HG03045 (cell line): Measurements from ENCODE around the gene MATN1.

Source experiments
- ATAC-seq: cut with Tn5 transposase; IDR thresholded peaks from one replicate; pipeline ENCODE4 v1.9.1; 2021; ENCODE audit warnings: mild to moderate bottlenecking, moderate library complexity; ENCODE audit not compliant: unreplicated experiment

Gene MATN1

DNA sequence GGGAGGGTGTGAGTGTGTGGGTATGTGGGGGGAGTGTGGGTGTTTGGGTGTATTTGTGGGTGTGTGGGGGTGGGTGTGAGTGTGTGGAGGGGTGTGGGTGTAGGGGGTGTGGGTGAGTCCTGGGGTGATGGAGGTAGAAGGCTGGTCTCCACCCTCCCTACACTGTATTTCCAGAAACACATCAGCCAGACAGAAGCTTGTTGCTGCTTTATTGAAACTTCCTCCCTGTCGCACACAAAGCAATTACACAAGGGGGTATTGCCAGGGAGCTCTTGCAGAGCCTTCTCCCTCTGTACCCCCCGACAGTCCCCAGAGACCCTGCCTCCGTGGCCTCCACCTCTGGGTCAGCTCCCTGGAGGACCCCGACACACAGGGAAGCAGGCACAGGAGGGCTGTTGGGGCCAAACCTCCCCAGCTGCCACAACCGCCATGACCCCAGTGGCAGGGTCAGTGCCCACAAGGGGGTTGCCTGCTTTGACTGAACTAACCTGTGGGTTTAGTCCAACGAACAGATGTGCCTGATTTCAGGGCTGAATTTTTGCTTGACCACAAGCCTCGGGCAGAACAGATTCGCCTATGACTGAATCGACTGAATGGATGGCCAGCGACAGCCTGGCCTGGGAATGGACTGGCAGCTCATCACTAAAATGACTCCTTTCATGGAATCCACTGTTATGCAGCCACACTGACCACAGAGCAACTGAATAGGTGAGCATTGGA, 9.1 kb upstream of the MATN1 start:
- ATAC-seq: no peak

DNA sequence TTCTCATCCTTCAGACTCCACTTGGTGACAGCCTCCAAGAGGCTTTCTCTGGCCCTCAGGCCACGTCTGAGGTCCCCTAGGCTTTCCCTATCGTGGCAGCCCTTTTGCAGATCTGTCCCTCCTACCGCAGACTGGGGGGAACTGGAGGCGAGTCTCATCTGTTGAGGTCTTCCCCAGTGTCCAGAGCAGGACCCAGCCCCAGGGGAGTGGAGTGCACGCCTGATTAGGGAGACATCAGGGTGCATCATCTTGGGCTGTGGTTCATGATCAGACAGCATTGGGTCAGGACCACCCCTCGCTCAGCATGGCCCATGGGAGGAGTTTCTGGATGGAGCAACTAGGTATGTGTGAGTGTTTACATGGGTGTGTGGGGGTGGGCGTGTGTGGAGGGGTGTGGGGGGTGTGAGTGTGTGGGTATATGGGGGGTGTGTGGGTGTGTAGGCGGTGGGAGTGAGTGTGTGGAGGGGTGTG, 8.5 kb upstream of the MATN1 start:
- no peak for ATAC-seq

DNA sequence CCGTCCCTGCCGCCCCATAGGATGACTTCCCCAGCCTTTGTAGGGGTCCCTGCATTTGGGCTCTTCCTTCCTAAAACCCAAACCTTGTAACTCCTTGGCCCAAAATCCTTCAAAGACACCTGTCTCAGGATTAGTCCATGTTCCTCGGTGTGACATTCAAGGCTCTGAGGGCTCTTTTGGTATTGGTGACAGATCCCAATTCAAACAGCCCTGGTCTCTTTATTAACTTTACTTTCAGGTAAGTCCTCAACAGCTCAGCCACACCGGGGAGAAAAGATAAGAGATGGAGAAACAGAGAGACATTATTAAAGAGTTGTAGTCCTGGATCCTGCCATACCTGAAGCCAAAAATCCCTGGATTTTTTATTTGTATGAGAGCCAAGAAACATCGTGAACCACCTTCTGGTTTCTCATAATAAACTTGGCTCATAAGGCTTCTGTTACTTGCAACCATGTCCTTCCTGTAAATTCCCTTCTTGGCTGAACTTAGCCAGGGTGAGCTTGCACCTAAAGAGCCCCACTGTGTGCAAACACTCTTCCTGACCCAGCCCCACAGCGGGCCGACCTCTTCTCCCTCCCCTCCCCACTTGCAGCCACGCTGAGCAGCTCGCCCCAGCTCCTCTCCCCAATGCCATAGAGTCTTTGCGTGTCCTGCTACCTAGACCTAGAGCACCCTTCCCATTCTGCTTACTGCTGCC, 7.9 kb upstream of the MATN1 start:
- no peak for ATAC-seq

DNA sequence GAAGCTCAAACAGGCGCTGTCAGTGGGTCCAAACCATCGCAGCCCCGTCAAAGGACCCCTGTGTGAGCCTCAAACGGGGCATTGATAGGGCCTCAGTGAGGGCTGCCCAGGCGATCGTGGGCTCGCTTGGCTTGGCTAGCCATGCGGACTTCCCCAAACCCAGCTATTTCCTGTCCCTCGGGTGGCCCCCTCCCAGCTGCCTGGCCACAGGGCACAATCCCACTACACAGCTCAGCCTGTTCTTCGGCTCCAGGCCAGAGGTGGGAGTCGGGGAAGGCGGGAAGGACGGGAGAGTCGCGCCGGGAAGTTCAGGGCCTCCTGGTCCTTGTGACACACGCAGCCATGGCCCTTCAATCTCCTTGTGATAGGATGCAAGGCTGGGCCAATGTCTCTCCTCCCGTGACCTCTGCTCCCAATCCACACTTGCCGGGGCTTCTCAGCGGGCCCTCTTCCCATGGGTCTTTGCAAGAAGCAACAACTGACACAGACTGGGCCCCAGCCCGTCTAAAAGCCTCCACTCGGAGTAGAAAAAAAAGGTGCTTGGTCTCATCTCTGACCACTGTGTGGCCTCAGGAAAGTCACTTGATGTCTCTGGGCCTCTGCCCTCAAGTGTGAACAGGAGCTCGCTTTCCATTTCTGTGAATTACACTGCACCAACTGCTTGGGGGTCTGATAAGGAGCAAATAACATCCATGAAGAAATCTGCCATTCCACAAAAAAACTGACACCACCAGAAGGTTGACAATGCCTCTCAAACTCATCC, 7.1 kb upstream of the MATN1 start:
- ATAC-seq: no peak

DNA sequence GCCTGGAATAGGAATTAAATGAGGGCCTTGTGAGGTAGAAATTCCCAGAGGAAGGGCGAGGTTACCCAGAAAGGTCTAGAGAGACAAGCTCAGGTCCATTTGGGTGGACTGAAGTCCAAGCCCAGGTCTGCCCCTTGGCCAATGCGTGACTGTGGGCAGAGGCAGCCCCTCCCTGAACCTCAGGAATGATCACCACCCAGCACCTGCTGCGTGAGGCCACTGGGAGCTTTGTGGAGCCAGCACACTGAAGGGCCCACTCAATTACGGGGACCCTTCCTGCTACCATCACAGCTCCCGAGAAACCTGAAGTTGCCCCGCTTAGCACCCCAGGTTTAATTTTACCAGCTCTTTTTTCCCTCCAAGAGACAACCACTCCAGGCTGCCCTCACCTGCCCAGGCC, 6.5 kb upstream of the MATN1 start:
- no peak for ATAC-seq

DNA sequence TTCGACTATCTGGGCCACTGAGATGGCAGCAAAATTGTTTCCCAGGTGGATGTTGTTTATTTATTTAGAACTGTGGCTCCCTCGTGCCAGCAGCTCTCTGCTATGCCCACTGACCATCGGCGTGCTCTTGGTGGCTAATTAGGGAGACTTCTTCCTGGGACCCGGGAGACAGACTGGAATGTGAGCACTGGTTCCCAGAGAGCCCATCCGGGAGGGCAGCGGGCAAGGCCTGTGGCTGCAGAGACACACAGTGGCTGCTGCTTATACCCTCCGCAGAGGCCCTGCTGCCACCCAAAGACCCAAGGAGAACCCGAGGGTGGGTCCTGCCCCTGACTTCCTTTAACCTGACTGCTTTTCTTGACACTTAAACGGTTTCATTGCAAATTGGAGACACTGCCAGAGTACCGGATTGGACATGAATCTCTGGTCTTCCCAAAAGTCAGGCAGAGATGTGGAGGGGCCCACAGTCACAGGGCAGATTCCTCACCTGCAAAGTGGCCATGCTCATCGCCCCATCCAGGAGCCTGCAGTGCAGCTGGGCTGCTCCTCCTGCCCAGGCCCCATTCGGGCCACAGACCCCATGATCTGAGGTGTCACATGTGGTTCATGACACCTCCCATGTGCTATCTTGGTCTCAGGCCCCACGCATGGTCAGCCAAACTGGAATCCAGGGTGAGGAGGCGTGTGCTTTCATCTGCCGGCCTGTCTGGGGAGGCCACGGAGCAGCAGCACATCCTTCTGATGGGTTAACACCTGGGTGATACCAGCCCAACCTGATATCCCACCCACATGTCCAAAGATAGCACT, 5.7 kb upstream of the MATN1 start:
- no peak for ATAC-seq

DNA sequence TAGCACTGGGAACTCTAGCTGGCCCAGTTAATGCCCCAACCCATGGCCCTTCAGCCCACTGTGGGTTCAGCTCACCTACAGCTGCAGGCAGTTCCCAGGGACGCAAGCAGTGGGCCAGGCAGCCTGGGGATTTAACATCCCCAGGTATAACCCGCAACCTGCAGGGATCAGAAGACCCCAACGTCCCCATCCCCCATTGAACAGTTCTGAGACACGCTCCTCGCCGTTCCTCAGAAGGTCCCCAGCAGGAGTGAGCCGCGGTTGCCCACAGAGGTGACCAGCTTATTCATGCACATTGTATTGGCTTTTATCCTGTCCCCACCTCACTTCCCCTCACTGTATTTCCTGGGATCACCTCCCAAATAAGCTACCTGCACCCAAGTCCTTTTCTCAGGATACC, 5.0 kb upstream of the MATN1 start:
- no peak for ATAC-seq

DNA sequence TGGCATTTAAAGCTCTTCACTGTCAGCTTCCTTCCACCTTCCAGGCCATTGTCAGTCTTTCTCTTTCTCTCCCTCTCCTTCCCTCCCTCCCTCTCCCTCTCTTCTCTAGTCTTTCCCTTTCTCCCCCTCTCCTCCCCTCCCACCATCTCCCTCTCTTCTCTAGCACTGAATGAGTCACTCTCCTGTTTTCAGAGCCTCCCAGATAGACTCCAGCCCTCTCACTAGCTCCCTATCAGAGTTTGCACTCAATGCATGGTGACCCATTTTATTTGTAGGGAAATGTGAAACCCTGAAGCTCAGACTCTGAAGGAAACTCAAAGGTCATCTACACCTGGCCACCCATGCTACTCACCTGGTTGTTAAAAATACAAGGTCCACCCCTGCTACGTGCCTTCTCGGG, 4.4 kb upstream of the MATN1 start:
- ATAC-seq: no peak

DNA sequence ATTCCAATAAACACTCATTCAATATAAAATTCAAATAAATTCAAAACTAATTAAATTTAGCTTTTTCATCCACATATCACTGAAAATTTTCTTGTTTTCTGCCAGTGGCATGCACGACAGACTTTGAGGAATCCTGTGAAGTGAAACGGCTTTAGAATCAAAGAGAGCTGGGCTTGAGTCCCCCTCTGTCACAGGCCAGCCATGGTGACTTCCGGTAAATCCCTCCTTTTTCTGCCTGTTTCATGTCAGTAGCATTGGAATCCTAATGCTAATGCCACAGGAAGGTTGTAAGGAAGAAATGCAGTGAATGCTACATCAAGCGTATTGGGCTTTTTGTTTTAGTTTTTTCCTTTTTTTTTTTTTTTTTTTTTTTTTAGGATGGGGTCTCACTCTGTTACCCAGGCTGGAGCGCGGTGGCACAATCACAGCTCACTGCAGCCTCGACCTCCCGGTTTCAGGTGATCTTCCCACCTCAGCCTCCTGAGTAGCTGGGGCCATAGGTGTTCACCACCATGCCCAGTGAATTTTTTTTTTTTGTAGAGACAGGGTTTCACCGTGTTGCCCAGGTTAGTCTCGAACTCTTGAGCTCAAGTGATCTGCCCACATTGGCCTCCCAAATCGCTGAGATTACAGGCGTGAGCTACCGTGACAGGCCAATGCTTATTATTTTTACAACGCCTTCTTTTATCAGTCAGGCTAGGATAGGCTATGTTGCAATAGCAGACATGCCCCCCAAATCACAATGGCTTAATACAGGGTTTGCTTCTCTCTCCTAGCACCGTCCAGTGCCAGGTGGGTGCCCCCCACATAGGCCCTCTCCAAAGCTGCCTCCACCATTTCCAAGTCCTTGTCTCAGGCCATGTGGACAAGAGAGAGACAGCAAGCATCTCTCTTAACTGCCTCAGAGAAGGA, 3.6 kb upstream of the MATN1 start:
- no peak for ATAC-seq

DNA sequence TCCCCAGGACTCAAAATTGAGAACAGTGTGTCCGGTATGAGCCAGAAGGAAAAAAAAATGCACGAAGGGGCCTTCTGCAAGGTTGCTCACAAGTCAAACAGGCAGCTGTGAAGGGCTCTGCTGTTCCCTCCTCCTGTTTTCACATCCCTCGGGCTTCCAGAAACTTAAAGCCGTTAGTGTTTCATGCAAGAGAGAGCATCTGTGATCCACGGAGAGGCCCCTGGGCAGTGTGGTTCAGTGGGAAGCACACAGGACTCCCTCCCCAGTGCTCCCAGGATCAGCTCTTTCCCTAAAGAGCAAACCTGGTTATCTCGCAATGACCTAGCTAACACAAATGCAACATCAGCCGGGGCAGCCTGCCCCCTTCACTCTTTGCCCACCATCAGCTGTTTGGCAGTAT, 2.9 kb upstream of the MATN1 start:
- ATAC-seq: no peak

DNA sequence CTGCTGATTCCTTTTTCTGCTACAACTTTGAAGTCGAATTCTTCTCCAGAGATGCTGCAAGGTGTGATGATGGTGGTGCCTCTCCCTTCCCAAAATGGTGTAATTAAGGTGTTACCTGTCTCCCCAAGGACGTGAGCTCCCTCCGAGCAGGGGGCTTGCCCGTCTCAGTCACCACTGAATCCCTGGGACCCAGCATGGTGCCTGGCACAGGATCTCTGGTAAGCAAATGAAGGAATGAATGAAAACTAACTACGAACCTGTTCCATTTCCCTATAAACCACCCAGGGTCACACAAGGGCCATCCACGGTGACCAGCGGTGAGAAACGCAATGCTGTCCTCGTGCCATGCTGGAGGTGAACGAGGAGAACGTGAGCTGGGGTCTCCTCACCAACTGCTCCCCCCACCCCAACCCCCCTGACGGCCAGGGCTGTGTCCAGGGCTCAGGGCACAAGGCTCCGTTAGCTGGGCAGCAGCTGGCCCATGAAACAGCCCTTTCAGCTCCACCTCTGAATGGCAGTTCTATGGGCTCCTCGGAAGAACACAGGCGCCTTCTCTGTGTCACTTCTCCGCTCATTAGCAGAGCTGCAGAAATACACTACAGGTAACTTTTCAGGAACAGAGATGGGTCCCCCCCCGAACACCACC, 2.2 kb upstream of the MATN1 start:
- no peak for ATAC-seq

DNA sequence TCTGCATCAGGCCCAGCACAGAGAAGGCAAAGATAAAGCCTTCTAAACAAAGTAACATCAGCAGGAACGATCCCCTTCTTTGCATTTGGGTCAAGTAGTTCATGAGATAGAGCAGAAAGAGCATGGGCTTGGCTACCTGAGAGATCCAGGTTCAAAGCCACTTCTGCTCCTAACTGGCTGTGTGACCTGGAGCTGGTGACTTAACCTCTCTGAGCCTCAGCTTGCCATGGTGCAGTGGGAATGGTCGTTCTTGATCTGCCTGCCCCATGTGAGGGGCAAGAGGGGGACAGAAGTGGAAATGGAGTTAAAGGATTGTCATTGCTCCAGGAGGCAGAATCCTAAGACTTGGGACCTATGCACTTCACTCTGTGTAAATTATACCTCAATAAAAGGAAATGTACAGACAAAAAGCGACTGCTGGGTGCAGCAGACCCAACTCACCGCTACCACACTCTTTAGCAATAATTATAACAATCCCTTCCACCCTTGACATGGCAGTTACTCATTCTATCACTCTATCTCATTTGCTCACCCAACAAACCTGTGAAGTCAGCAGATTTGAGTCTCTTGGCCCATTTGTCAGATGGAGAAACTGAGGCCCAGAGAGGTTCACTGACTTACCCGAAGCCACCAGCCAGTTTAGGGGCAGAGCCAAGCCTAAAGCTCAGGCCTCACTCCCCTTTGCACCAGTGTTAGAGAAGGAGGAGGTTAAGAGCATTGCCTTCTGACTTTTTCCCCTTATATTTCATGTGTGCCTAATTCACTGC, 1.5 kb upstream of the MATN1 start:
- no peak for ATAC-seq

DNA sequence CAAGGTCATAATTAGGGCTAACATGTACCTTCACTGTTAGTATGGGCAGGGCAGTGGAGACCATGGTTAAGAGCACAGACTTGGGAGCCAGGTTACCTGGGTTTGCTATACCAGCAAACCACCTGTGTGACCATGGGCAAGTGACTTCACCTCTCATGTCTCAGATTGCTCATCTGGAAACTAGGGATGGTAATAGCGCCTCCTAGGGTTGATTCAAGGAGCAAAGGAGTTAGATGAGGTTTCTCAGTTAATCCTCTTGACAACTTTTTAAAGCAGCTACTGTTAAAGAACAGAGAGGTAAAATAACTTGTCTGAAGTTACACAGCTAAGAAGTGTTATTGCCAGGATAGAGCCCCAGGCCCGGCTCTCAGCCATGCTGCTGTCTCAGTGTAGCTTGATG, 790 bp upstream of the MATN1 start:
- ATAC-seq: no peak

DNA sequence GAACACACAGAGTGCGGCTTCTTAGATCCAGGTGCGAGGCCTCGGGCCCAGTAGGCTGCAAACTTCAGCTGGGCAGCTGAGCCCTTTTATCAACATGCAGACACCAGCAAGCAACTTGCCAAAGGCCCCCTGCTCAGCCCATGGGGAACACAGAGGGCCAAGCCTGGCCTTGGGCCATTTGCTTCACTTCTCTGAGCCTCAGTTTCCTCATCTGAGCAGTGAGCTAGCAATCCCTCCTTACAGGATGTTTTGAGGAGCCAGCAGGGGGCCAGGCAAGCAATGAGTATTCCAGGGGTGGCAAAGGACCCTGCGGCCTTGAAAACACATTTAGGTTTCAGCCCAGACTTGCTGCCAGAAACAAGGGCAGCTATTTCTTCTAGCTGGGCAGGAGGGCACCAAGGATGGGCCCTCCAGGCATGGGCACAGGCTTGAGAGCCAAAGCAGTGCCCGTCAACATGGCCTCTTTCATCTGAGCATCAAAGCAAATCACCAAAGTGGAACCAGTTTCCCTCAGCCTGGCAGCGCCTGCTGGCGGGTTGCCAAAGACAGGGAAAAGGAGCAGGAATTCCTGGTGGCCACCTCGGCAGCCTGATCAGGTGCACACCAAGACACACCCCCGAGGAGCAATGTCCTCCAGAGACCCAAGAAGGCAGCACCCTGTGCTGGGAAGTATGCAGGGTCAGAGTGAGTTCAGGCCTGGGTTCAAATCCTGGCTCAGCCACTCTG, 1.4 kb downstream of the MATN1 start:
- no peak for ATAC-seq

DNA sequence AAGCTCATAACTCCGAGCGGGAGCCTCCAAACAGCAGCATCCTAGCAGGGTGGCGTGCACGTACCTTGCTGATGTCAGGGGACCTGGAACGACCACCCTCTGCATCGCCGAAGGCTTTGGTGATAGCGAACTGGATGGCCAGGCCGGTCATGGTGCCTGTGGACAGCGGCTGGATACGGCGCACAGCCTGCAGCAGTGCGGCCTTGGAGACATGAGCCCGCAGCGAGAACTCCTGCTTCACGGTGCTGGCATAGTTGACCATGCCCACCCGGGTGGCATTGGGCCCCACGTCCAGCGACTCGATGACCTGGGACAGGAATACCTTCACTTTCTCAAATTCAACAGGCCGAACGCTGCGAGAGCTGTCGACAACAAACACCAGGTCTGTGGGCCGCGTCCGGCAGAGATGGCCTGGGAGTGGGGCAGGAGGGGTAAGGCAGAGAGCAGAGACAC, 2.0 kb downstream of the MATN1 start:
- no peak for ATAC-seq

DNA sequence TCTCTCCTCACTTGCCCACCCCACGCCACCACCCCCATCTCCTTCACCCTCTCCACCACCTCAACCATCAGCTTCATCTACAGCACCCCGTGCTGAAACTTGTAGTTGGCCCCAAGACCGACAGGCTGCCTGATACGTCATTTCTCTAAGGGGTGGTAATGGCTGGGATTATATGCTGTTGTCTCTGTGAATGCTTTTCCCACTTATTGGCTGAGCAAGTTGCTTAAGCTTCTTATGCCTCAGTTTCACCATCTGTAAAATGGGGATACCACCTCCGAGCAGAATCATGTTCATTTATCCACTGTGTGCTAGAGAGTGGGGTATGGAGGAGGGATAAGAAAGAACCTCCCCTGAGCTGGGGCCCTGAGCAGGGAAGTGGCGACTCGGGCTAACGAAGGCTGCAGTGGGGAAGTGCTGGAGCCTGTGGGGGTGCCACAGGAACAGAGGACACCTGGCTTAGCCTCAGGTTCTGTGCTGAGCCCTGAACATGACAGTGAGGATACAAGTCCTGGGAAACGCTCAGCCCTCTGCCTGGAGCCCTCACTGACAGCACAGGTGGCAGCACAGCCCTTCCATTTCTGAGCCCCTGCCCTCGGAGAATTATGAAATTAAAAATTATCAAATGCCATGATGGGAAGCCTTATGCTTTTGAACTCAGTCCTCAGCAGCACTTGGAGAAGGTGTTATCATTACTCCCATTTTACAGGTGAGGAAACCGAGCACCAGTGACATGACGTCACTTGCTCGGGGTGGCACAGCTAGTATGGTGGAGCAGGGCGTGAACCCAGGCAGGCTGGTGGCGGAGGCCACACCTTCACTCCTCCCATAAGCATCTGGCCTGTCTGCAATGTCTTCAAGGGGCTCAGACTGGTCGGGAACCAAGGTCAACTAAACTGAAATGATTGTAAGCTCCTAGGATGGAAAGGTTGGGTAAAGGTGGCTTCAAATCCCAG, 2.8 kb downstream of the MATN1 start:
- no peak for ATAC-seq
